ENCODE measurements around the gene CHST13.

CHST13 gene

GRCh38 chr3:126556637-126557414 lies 32.9 kb downstream of the CHST13 start:
- no peak for TF ChIP-seq CTCF (IDR thresholded peaks at IDR 0.05; ENCODE audit: extremely low read depth, insufficient read depth, missing control alignments)
- DNase-seq (ENCODE audit: low spot score) = no peak
- in situ Hi-C loops (cut with MboI; ENCODE audit: low pct_unique_long_range_greater_than_20kb, low sequenced_read_pairs, unreplicated experiment) = no loop called here

GRCh38 chr3:126557415-126557745 lies 33.4 kb downstream of the CHST13 start:
- no peak for DNase-seq (ENCODE audit: low spot score)
- in situ Hi-C loops (cut with MboI; ENCODE audit: low pct_unique_long_range_greater_than_20kb, low sequenced_read_pairs, unreplicated experiment) = no loop called here

GRCh38 chr3:126557761-126558160 lies 33.8 kb downstream of the CHST13 start:
- in situ Hi-C loops (cut with MboI; ENCODE audit: low pct_unique_long_range_greater_than_20kb, low sequenced_read_pairs, unreplicated experiment) = no loop called here
- no peak for TF ChIP-seq CTCF (IDR thresholded peaks at IDR 0.05; ENCODE audit: extremely low read depth, insufficient read depth, missing control alignments)
- DNase-seq (ENCODE audit: low spot score) = no peak

More at GRCh38 chr3:126557415-126557745, 33.4 kb downstream of the CHST13 start:
- TF ChIP-seq CTCF (IDR thresholded peaks at IDR 0.05; ENCODE audit: extremely low read depth, insufficient read depth, missing control alignments) = no peak

GRCh38 chr3:126558336-126559071 lies 34.5 kb downstream of the CHST13 start, which contains the start of gene C3orf22:
Gene C3orf22, minus strand, starts transcription at chr3:126558932. Its CDS starts 5,542 bp downstream, at chr3:126553390.
- no peak for DNase-seq (ENCODE audit: low spot score)
- TF ChIP-seq CTCF (IDR thresholded peaks at IDR 0.05; ENCODE audit: extremely low read depth, insufficient read depth, missing control alignments) = no peak
- in situ Hi-C loops (cut with MboI; ENCODE audit: low pct_unique_long_range_greater_than_20kb, low sequenced_read_pairs, unreplicated experiment) = no loop called here

- no peak for DNase-seq (ENCODE audit: low spot score)
- TF ChIP-seq CTCF (IDR thresholded peaks at IDR 0.05; ENCODE audit: extremely low read depth, insufficient read depth, missing control alignments) = no peak
- in situ Hi-C loops (cut with MboI; ENCODE audit: low pct_unique_long_range_greater_than_20kb, low sequenced_read_pairs, unreplicated experiment) = no loop called here
Observed at GRCh38 chr3:126562737-126563276, 38.9 kb downstream of the CHST13 start.

- in situ Hi-C loops (cut with MboI; ENCODE audit: low pct_unique_long_range_greater_than_20kb, low sequenced_read_pairs, unreplicated experiment) = no loop called here
- no peak for TF ChIP-seq CTCF (IDR thresholded peaks at IDR 0.05; ENCODE audit: extremely low read depth, insufficient read depth, missing control alignments)
Observed at GRCh38 chr3:126567696-126568438, 43.9 kb downstream of the CHST13 start.

More at GRCh38 chr3:126567696-126568438, 43.9 kb downstream of the CHST13 start:
- DNase-seq (ENCODE audit: low spot score) = no peak
